EL (cell line): ENCODE results near the gene OTULIN.

Experiments
- DNase-seq: peaks from one replicate; pipeline ENCODE4 v3.0.0-alpha.2; 2016

OTULIN gene

DNA sequence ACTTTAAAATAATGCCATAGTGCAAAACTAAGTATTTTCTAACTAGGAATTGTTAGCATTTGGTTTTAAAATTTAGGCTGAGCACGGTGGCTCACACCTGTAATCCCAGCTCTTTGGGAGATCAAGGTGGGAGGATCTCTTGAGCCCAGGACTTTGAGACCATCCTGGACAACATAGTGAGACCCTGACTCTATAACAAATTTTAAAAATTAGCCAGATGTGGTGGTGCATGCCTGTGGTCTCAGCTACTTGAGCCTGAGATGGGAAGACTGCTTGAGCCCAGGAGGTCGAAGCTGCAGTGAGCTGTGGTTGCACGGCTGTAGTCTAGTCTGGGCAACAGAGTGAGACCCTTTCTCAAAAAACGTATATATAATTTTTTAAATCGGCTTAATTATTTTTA, 4.9 kb downstream of the OTULIN start:
- no peak for DNase-seq

DNA sequence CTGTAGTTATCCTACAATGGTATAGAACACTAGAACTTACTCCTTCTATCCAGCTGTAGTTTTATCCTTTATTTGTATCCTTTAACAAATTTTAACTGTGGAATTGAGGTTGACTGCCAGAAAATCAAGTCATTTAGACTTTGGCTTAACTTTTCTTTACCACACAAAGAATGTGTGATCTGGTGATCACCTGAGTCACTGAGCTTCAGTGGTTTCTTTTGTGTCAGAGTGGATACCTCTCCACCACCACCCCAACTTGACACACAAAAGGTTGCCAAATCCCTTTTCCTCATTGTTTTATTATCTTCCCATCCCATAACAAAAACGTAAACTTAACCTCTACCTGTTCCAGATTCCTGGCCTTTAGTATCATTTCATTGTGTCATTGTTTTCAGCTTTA, 5.5 kb downstream of the OTULIN start:
- peak; percentile 13 for DNase-seq

DNA sequence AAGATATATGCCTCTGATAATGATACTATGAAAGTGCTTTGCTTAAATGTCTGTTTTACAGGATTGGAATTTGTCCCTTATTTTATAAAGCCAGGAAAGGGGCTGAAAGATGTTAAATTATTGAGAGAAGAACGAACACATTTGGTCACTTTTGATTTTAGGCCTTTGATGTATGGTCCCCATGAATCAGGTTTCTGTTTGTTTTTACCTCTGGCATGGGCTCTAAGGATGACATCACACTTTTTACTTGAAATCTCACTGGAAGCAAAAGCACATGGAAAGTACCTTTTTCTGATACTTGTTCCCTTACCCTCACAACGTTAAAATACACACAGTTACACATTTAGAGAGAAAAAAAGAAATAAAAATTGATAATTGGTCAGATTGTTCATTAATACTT, 6.9 kb downstream of the OTULIN start:
- DNase-seq, result no peak

DNA sequence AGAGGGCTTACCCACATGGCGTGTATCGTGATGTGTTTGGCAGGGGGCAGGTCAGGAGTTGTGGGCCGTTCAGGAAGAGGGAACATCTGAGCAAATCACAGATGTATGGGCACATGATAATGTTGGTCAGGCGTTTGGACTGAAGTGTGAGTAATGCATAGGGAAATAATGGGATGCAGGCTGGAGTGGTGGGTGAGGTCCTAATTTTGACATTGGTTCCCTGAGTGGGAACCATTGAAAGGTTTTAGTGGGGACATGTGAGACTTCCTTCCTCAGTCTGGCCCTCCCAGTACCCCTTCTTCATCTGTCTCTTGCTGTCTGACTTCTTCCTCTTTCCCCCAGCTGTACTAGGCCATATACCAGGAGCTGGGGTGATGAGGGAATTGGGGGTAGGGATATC, 7.6 kb downstream of the OTULIN start:
- DNase-seq, result no peak

DNA sequence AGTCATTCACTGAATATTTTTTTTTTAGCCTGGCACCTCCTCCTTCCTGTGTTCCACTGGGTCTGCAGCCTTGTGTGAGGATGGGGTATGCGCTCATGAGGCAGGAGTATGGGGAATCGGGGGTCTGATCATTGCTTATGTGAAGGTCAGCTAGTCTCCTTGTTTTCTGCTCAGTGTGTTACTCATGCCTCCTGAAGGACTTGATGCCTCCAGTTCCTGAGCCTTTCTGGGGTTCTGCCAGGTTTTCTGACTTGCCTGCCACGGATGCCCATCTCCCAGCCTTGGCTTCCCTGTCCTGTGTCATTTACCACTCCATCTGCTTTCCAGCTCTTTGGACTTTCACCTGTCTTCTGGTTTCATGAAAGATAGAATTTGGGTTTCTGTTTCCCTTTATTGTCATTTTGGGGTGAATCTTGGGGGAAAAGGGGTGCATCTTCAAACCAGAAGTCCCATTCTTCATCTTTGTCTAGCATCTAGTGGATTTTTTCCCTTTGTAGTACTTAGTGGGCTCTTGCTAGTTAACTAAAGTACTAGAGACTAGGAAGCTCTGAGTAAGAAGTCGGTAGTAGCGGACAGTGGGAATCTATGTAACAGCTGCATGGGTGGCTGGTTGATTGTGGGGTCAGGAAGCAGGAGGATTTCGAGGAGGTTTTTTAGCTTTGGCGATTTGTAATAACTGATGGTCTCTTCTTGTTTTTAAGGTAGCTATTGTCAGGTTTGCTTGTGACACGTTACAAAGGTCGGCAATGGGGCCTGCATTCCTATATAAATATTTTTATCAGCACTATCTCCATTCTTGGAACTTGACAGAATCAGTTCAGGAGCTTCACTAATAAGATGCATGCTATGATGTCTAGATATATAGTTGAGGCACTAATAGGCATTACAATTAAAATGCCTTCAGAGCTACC, 8.2 kb downstream of the OTULIN start:
- DNase-seq, result peak; percentile 46

DNA sequence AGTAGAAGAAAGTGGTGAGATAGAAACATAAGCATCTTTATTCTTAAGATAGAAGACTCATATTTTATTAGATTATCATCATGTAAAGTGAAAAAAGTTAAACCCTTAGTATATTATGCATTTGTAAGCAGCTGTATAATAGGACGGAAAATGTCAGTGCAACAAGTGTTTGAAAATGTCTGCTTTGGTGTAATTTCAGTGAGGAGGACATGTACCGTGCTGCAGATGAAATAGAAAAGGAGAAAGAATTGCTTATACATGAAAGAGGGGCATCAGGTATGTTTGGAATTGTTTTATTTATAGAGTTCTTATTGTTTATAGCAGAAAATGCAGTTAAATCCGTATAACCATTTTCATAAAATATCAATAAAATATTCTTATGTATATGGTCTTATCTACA, 8.9 kb downstream of the OTULIN start:
- DNase-seq, result no peak

DNA sequence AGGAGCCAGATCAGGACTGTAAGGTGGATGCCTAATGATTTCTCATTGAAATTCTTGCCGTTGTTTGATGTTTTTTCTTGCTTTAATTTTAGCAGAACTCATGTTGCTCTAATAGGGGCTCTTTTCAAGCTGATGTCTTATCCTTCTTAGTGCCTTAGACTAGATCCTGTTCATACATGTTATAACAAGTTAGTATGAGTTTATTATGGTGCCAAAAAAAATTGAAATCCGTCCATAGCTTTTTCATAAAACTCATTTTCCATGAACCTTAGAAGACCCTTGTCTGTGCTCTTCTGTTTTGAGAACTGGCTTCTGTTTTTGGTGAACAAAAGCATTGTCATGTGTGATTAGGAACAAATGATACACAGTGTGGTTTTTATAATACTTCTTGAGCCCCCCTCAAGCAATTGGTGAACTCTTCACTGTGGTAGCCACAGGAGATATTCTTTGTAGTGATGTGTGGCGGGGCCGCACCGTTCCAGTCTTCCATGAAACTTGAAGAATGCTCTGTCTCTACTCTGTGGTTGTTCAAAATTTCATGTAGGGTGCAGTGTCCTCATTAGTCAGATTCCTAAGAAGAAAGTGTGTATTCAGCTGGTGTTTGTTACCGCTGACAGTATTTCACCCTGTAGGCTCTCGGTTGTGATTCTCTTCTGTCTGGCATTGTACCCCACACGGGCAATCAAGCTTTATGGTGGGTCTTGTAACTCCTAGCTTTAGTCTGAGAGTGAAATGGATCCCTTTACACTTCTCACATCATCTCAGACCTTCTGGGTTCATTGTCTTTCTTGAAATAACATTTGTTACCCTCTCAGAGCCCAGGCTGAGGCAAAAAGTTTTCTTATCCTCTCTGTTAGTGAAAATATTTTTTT, 10.7 kb downstream of the OTULIN start:
- no peak for DNase-seq

DNA sequence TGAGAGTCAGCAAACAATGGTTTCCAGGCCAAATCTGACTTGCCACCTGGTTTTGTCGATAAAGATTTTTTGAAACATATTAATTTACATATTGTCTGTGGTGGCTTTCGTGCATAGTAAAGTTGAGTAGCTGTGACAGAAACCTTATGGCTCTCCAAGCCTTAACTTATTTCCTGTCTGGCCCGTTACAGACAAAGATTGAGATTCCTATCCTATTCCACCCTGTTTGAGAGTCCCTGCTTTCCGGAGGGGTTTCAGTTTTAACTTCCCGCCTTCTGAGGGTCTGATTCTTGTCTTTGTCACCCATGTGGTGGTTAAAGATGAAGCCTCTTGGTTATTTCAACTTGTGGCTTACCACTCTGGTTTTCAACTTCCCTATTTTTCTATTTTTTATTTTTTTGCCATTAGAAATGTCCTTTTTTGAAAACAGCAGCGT, 11.4 kb downstream of the OTULIN start:
- no peak for DNase-seq

DNA sequence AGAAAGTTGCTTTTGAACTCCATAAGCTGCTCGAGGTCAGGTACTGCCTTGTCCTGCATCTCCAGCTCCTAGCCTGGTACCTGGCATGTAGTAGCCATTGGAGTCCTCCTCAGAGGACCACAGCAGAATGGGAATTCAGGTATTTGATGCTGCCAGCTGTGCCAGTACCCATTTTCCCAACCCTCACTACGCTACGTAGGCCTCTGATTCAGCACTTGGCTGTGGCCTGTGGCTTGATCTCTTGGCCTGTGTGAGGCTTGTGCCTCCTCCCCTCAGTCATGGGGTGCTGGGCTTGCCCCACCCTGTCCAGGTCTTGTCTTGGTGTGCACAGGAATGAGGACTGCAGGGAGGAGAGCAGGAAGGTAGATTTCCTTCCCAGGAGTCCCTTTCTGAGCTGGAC, 11.8 kb downstream of the OTULIN start:
- peak; percentile 50 for DNase-seq

DNA sequence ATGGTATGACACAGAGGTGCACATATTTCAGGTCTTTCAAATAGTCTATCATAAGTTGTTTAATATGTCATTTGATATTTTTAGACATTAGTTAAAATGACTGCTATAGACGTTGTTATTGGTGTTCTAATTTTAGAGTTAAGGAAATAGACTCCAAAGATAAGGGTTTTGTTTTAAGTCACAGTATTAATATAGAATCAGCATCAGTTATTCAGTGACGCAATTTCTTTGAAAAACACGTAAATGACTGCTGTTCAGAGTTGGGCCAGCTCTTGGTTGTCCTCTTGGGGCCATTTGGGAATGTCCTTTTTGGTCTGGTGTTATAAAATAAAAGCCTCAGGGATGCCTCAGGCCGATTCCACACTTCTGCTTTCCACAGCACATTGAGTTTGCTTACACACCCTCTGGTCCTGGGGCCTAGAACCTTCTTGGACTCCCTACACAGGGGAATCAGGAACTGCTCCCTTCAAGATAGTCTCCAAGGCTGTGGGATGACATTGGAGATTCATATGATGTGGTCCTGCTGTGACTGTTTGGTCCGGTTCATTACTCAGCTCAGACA, 14.3 kb downstream of the OTULIN start:
- no peak for DNase-seq

DNA sequence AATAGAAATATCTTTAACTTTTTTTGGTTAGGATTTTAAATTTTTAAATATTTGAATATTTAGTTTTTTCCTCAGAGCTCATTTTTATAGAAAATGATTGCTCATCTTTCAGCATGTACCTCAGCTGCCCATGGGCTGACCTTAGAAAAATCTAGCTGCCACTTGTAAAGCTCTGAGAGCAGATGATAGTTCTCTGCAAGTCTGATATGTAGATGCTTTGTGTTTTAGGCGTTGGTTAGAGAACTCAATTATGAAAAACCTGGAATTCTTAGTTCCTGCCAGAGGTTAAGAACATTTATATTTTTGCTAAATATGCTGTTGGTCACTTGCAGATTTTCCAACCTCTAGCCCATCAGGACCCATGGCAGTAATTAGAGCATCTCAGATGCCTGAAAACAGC, 15.1 kb downstream of the OTULIN start:
- no peak for DNase-seq

DNA sequence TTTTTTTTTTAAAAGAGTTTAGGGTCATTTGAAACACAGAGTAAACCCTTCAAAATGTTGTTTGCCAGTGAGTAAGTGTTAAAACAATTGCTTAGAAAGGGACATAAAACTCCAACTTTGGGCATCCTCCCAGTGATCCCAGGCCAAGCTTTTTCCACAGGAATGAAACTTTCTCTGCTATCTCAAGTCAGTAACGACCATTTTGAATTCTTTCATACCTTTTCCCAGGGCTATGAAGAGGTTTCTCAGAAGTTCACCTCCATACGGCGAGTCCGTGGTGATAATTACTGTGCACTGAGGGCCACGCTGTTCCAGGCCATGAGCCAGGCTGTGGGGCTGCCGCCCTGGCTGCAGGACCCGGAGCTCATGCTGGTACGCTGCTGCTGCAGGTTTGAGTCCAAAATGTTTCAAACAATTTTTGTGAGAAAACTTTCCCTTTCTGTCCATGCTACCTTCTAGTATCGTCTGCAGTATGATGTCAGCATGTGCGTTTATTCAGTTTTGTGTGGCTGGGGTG, 16.8 kb downstream of the OTULIN start:
- DNase-seq, result no peak

DNA sequence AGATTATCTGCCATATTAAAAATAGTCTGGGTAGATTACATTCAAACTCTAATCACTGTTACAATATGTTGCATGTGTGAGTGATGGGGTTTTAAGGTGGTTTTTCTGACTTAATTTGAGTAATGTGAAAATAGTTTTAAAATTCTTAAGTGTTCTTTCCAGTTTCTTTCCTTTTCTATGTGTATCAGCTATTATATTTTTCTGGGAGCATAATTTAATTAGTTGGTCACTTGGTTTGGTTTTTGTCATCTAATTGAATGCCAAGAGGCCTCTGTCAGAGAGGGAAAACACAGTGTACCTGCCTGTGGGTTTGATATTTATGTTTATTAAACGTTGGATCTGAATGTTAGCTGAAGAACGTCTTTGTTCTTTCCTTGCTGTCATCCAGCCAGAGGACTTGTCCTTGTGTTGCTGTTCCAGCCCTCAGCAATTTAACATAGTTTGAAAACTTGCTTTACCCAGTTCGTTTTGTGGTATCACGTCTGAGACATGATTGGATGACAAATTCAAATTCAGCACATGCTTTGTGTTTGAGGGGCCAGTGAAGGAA, 19.5 kb downstream of the OTULIN start:
- DNase-seq, result no peak

DNA sequence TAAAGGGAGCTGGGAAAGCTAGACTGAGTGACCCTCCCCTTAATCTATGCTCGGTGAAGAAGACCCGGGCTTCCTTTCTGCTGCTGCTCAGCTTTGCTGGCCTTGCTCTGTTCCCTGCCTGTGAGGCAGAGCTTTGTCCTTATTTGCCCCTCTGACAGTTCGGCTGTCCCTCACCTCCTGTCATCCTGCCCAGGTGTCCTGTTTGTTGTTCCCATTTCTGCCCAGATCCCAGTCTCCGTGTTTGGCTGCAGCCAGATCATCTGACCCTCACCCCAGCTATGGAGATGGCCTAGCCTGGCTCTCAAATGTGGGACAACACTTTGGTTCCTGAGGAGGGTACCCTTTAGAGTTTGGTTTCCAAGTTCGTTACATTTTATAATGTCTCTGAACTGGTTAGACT, 20.2 kb downstream of the OTULIN start:
- no peak for DNase-seq

DNA sequence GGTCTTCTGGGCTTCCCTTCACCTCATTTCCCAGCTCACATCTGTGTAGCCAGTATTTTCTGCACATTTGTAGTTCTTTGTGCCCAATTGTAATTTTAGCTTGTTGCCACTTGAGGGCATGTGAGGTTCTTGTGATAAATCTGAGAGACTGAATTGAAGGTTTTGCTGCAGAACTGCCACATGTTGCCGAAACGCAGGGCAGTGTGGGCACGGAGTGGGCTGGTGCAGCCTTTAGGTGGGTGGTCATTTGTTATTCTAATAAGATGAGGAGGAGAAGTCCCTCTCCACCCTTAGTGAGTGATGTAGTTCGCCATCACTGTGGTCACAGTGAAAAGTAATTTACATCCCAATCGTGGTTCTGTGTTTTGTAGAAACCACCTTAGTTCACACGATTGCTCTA, 21.2 kb downstream of the OTULIN start:
- peak; percentile 62 for DNase-seq

DNA sequence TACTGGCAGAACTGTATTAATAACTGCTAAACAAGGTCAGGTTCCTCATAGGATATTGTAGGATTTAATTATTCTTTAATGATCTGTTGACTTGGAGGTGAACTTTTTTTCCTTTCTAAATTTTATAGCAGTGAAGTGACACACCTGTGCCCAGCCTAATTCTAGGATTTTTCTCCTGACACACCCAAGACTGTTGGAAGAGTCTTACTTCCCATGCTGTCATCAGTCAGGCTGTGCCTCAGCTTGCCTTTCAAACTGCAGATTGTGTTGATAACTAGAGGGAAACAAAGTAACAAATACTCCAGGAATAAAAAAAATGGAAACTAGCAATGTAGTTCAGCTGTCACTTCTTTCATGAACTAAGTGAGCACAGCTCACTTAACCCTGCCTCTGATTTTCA, 22.0 kb downstream of the OTULIN start:
- DNase-seq, result no peak

DNA sequence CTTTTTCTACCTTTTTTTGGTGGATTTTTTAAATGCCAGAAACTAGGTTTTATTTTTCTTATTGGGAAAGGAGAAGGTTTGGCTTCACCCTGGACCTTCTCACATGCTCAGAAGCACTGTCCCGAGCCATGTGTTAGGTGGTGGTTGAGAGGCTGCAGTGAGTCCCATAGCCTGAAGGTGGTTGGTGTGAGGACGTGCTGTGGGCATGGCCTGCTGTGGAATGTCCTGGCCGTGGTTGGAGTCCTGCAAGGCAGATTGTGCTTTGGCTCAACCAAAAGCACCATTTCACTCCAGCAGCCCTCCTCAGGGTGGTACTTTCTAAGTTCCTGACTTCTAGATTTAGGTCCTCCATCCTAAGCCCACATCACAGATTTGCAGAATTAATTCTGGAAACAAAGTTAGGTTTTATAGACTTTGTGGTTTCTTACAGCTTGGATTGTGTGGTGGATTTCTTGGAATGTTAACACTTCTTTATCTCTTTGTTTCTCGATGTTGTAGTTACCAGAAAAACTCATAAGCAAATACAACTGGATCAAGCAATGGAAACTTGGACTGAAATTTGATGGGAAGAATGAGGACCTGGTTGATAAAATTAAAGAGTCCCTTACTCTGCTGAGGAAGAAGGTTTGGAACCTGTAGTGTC, 22.6 kb downstream of the OTULIN start:
- peak; percentile 21 for DNase-seq

DNA sequence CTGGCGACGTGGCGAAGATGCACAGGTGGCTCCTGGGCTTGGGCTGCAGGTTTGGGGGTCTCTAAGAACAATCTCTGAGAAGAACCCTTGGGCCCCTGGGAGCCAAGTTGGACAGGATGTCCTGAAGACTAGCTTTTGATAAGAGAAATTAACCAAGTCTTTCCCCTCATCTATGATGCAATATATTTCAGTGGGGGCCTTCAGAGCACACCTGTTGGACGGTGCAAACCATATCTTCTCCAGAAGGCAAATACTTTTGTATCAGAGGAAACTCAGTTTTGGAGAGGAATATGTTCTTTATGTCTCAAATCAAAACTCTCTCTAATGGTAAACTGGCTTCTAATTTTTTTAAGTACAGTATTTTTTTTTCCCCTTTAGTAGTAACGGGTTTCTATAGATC, 28.6 kb downstream of the OTULIN start:
- no peak for DNase-seq

DNA sequence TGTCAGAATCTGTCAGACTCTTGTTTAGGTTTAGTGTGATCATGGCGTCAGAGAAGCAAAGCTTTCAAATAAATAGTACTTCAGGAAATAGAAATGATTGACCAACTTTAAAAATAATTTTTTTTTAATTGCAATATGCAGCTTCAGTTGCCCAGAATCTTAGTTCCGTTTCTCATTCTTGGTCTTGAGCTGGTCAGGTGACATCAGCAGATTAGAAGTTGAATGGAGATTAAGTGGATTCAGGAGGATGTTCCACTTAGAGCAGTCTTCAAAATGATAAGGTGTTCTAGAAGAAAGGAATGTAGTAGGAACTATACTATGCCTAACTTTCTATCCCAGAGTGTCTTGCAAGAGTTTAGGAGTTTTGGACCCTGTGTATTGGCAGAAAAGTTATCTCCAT, 30.6 kb downstream of the OTULIN start:
- DNase-seq, result no peak

DNA sequence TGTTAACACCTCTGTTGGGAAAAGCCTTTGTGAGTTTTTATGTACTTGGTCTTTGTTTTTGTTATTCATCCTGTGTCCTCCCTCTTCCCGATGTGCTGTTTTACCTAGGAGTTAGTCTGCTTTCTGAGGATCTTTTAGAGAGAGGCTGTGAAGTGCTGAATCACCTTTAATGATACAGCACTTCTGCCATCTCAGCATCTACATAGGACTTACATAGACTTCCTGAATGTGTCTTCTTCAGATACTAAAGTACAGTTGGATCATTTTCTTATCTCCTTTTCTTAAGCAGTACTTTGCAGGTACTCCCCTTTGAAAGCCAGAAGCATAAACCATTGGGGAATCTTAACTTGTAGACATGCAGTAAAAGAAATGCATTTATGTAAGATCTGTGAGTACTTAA, 31.5 kb downstream of the OTULIN start:
- no peak for DNase-seq

DNA sequence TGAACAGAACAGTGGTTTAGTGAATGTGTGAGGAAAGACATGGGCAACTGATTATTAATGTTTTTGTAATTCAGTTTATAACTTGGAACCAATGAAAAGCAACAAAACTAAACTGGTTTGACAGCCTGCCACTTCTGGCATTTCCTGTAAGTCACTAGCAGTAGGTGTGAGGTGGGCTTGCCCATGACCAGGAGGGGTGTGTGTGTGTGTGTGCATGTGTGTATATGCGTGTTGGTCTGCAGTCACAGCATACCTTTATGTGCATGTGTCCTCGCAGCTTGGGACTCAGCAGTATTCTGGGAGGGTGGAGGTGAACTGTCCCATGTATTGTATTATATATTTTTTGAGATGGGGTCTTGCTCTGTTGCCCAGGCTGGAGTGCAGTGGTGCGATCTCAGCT, 32.3 kb downstream of the OTULIN start:
- no peak for DNase-seq

DNA sequence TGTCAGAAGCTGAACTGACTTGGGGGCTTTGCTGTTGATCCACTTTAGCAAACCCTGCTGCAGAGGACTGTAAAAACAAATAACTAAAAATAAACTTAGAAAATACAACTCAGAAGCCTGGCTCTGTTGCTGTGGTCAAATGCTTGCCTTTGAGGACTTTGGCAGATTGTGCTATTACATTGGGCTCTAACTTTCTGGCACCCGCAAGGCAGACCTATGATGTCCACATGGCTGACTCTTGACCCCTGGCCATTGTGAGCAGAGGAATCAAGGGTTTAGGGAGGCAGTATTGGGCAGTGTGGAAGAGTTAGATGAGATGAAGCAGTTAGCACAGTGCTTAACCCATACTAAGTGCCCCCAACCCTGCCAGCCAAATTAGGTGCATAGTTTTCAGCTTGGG, 34.0 kb downstream of the OTULIN start:
- DNase-seq, result no peak

DNA sequence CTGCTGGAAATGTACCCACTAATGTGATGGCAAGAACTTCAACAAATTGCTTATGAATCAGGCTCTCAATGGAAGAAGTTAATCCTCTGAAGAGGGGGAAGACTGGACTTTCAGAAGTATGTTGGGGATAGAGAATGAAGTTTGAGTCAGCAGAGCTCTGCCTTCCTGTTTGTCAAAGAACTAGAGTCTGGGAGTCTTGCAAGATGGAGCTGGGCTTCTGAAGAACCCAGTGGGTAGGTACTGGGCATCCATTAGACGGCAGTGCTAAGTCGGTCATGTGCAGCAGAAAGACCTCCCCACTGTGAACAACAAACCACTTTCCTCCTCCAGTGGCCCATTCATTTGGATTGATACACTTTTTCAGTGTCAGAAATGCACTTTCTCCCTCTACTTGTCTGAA, 34.6 kb downstream of the OTULIN start:
- DNase-seq, result no peak
